ENCODE results near the gene GPR156.
A peak's percentile ranks its signal among the peaks of the same experiment; 100 is the strongest.

The GPR156 gene

DNA sequence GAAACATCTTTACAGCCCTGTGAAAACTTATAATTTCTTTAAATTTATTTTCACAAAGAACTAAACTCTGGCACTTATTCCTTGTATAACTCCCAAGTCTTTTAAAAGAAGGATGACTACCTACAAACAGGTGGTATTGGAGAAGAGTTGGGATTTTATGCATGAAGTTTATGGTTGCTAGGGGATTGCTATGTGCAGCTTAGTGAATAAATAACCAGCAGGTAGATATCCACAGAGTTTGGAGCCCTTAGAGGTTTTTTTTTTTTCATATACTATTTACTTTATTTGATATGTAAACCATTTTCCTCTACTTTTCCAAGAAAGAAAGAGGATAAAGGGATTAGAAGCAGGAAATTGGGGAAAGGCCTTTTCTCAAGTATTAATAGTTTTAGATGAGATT is 91.5 kb downstream of the GPR156 start:
- DNase-seq, result no peak

DNA sequence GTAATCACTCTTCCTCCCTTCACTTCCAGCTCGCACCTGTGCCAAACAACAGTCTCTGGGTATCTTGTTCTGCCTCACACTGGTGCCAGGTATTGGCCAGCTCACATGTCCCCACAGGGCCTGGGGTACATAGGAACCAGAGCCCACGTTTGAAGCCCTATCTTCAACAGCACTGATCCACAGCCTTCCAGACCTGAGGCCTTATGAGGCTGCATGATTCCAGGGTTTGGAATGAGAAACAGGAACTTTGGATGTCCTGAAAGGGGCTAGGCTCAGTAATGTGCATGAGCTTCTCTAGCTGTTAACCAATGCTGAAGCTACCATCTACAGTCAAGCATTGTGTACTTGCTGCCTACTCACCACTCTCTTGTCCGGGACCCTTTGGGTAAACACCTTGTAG is 92.4 kb downstream of the GPR156 start:
- DNase-seq, result no peak

DNA sequence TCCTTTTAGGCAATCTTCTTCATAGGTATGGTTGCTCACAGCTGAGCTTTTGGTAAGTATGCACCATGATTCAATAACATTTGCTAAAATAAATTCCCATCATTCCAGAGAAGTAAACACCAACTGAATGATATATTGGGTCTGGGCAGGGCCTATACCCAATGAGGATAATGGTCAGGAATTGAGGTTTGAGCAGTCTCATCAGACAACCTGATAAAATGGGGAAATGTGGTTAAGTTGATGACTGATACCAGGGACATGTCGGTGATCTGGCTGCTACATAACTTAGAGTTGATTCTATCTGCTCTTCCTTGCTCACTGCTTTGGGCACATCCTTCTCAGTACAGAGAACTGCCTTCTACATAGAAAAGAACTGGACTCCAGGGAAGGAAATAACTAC is 92.9 kb downstream of the GPR156 start:
- peak; percentile 76 for DNase-seq

DNA sequence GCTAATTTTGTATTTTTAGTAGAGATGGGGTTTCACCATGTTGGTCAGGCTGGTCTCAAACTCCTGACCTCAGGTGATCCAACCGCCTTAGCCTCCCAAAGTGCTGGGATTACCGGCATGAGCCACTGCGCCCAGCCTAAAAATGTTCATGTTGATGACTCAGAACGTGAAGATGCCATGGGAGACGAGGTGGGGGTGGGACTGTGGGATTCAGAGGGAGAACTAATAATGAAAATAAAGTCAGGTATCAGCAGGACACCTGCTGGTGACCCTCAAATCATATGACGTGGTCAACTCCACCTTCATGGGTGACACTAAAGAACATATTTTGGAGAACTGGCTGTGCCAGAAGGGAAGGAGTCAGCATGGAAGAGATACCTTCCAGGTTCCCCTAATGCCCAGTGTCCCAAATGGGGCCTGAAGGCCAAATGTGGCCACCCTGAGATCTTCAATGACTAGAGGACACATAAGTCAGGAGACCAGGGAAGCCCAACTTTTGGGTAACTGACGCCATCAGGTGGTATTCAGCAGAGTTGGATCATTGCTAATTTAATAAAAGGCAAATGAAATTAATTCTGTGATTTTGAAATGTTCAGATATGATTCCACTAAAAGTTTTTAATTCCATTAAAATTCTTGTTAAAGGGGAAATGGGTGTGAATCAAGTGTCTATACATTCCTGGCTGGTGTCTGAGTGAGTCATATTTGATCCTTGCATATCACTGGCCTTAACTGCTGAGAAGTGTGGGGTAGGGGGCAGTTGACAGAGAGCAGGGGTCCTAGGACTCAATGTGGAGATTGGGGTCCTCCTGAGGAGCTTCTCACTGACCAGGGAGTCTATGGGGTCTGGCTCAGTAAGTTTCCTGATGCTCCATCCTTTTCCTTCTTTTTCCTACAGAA is 102.2 kb downstream of the GPR156 start:
- DNase-seq, result peak; percentile 67

GRCh38 chr3:120181632-120182031 is 103.4 kb downstream of the GPR156 start:
- no peak for DNase-seq

GRCh38 chr3:120180731-120181412 is 104.2 kb downstream of the GPR156 start:
- no peak for DNase-seq

DNA sequence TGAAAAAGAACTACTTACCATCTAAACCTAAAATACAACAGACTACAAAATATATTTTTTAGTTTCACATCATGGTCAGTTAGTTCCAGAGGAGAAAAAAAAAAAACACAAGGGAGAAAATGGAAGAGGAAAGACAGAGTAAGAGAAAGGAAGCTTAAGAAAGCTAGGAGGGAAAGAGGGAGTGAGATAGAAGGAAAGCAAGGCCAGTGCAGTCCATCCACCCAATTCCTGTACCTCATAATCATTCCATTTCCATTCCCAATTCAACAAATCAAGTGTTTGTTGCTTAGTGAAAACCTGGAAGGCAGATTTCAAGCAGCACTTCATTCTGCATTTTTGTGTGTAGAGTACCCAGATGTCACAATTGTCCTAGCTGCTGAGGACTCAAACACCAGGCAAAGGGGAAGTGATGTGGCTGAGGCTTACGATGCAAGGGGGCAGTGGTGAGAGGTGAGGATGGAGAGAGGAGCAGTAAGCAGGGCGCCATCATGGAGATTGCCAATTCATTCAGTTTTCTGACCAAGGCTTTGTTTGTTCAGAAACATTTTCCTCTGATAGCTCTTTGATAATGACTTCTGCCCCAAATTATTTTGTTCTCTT is 107.2 kb downstream of the GPR156 start:
- peak; percentile 37 for DNase-seq

GRCh38 chr3:120177151-120177550 is 107.9 kb downstream of the GPR156 start:
- DNase-seq, result peak; percentile 89

DNA sequence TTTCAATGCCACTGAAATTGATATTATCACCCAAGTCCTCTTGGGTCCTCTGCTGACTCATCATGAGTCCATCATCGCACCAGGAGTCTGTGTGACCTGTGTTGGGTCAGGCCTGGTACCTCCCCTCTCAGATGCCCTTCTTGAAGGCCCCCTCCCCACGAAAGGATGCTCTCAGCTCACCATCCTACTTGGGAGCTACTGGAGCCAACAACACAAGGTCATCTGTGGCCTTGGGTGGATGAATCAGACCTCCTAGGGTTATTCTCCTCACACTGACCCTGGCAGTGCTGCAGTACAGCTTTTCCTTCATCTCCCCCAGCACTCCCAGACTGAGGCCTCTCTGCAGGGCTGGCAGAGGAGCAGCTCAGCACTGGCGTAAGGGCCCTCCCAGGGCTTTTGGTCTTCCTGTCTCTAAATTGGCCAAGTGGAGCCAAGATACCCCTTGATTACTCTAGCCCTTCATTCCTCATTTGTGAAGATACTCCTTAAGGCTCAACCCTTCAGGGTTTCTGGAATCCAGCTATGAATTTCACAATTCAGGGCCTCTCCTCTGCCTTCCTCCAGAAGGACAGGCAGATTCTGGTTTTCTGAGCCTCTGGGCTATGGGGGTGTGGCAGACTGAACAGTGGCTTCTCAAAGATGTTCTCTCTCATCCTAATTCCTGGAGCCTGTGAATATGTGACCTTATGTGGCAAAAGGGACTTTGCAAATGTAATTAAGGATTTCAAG is 110.0 kb downstream of the GPR156 start:
- no peak for DNase-seq

DNA sequence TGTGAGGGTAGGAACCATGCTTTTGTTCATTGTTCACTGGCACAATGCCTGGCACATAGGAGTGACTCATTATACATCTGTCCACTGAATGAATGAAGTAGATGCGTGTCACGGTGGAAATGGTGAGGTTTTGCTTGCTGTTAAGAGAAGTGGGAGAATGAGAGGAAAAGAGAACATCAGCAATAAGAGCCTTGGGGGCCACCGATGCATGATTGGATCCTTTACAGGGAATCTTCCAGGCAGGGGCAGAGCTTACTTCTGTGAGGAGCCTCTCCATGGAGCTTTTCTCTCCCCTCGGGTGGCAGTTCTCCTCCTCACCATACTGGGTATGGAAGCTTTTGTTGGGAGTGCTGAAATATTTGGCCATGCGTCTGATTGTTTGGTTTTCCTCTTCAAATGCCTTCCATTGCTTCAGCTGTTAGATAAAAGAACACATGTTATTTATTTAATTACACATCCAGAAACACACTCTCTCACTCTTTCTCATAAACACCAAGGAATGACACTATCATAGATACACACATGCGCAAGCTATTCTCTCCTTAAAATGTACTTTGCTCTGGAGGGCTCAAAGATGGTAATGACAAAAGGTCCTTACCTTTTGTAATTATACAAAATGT is 111.9 kb downstream of the GPR156 start:
- no peak for DNase-seq

- DNase-seq, result peak; percentile 80
Observed at GRCh38 chr3:120172070-120172469, 113.0 kb downstream of the GPR156 start.

- no peak for DNase-seq
Observed at GRCh38 chr3:120171134-120171873, 113.7 kb downstream of the GPR156 start.

- DNase-seq, result peak; percentile 66
Observed at GRCh38 chr3:120170223-120170622, 114.8 kb downstream of the GPR156 start.

DNA sequence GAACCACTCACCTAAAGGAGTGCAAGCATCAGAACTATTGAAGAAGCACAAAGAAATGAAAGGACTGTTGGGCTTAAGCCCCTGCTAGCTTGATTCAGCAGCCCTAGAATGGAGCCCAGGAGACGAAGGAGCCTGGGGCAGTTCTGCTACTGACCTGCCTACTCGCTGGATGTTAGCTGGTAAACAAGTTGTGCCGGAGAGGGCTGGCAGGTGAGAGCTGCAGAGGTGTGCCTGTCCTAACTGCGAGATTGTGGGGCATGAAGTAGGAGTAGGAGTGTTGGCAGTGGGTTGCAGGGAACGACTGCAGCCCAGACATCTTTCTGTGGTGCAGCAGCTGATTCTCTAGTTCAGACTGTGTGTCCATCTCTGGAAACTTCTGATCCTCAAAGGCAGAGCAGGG is 115.6 kb downstream of the GPR156 start:
- DNase-seq, result no peak

- DNase-seq, result no peak
Observed at GRCh38 chr3:120168611-120169010, 116.4 kb downstream of the GPR156 start.

DNA sequence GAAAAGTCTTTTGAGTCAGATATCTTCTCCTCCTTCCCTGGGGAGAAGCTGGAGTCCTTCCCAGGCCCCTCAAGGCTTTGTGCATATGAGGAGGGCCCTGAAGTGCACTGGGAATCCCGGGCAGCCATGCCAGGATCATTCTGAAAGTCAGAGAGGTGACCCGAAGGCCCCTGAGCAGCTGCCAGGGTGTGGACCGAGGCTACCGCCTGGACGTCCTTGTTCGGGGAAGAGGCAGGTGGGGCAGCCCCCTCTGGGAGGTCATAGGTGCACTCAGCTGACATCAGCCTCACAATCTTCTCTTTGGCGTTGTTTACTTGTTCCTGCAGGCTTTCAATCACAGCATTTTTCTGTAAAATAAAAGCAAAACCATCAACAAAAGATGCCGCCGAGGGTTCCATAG is 117.0 kb downstream of the GPR156 start:
- DNase-seq, result no peak

- no peak for DNase-seq
Observed at GRCh38 chr3:120167488-120167887, 117.5 kb downstream of the GPR156 start.

DNA sequence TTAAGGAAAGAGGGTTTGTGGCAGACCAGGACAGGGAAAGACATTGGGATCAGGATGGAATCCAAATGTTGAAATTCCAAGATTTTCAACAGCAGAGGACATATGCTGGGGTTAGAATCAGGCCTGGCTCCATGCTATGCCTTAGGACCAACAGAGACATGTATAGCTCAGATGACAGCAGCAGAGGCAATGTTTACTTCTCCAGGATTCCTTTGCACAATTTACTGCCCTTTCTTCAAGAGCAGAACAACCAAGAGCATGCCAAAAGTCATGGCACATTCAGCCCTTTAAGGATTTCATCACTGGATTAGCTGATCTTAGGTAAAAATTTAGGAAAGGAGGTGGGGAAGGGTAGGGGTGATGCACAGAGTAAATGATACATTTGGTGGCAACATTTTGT is 121.2 kb downstream of the GPR156 start:
- DNase-seq, result no peak

DNA sequence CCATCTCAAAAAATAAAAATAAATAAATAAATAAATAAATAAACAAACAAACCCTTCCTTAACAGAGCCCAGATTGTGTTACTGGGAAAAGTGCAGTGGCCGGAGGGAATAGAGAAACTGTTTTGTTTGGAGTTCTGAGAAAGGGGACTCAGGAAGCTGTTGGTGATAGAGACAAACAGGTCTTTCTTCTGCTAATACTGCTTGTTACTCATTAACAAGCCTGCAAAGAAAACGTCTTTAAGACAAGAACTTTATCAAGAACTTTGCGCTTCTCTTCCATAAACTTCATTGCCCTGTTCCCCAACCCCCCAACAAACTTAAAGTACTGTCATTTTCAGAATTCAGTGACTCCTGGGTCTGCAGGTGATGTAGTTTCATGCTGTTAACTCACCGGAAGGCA is 122.0 kb downstream of the GPR156 start:
- no peak for DNase-seq

DNA sequence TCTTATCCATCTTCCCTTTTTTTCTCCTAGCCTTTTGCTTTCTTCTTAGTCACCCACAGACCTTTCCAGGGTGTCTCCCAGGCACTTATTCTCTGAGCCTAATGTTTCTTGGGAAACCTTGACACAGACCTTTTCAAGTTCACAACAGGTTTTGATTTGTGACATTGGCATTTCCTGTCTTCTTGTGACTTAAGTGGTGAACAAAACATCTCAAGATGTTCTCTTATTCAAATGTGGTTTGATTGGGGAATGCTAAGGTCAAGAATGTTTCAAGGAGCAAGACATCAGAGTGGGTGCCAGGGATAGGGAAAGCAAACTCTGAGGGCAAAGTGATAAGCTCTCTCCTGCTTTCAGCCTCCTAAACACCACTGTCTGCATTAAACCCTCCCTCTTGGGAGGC is 122.6 kb downstream of the GPR156 start:
- peak; percentile 81 for DNase-seq

GRCh38 chr3:120161902-120162301 is 123.1 kb downstream of the GPR156 start:
- no peak for DNase-seq

- DNase-seq, result peak; percentile 100
Observed at GRCh38 chr3:120160050-120160449, 125.0 kb downstream of the GPR156 start.
